OCI-LY7 (cell line): Measurements from ENCODE around the gene NR2F2. TPM values are rescaled to one million over a fixed set of nuclear protein-coding genes. Genes with fewer than 3 reads are reported as not detected.

Experiments used
- BruUV-seq: library from RNA; stranded (reverse); fragments of 400-500 nt; replicated peaks from 2 replicates; lab custom pipeline; 2021; lab: Mats Ljungman, UMichigan
- CTCF ChIA-PET: fragments of 300-600 bp; sonication (Branson Sonifier 250); formaldehyde crosslinking; loops from one replicate; lab custom pipeline; 2022; ENCODE audit warnings: antibody characterized with exemption; ENCODE audit not compliant: unreplicated experiment; lab: Charles Lee
- POLR2A ChIA-PET: fragments of 300-600 bp; sonication (Branson Sonifier 250); formaldehyde crosslinking; loops from one replicate; lab custom pipeline; 2022; ENCODE audit warnings: antibody characterized with exemption; lab: Charles Lee
- DNase-seq: peaks from one replicate; pipeline ENCODE4 v3.0.0-alpha.2; 2015; ENCODE audit warnings: low spot score
- H2AFZ ChIP-seq: fragments of 200-600 bp; sonication (generic), shearing (Covaris generic); 2 replicates; pipeline ENCODE4 v1.6.1; 2014; ENCODE audit warnings: mild to moderate bottlenecking, antibody characterized with exemption, low read length, moderate library complexity
- H3K27ac ChIP-seq: fragments of 200-600 bp; sonication (generic); 2 replicates; pipeline ENCODE4 v1.5.1; 2014; ENCODE audit warnings: mixed run types, low read depth, mild to moderate bottlenecking, moderate library complexity, low read length, inconsistent platforms; ENCODE audit not compliant: poor library complexity, severe bottlenecking
- H3K36me3 ChIP-seq: fragments of 200-600 bp; sonication (generic); 2 replicates; pipeline ENCODE4 v1.6.1; 2014; ENCODE audit warnings: mild to moderate bottlenecking, antibody characterized with exemption, low read length, moderate library complexity, mixed read lengths; ENCODE audit not compliant: insufficient read depth
- H3K4me1 ChIP-seq: fragments of 200-600 bp; sonication (generic); 2 replicates; pipeline ENCODE4 v1.5.1; 2014; ENCODE audit warnings: mild to moderate bottlenecking, low read length; ENCODE audit not compliant: insufficient read depth, poor library complexity, severe bottlenecking
- H3K4me2 ChIP-seq: fragments of 200-600 bp; sonication (generic); 2 replicates; pipeline ENCODE4 v1.6.1; 2014; ENCODE audit warnings: mild to moderate bottlenecking, low read length
- H3K4me3 ChIP-seq: fragments of 200-600 bp; sonication (generic); 2 replicates; pipeline ENCODE4 v1.5.1; 2014; ENCODE audit warnings: mild to moderate bottlenecking, low read depth, low read length; ENCODE audit not compliant: poor library complexity, severe bottlenecking
- H3K79me2 ChIP-seq: fragments of 200-600 bp; sonication (generic); 2 replicates; pipeline ENCODE4 v1.6.1; 2016; ENCODE audit warnings: low read depth, mild to moderate bottlenecking, low read length, moderate library complexity, mixed read lengths; ENCODE audit not compliant: insufficient read depth
- H3K9me2 ChIP-seq: fragments of 200-600 bp; sonication (generic); 2 replicates; pipeline ENCODE4 v1.6.1; 2016; ENCODE audit warnings: mild to moderate bottlenecking, low read length, mixed read lengths; ENCODE audit not compliant: insufficient read depth
- H3K9me3 ChIP-seq: fragments of 200-600 bp; sonication (generic); 2 replicates; pipeline ENCODE4 v1.6.1; 2014; ENCODE audit warnings: mild to moderate bottlenecking, mixed run types, low read length, mixed read lengths
- H4K20me1 ChIP-seq: fragments of 200-600 bp; sonication (generic); 2 replicates; pipeline ENCODE4 v1.6.1; 2014; ENCODE audit warnings: mild to moderate bottlenecking, antibody characterized with exemption, low read length, moderate library complexity, mixed read lengths; ENCODE audit not compliant: insufficient read depth
- CTCF ChIP-seq: fragments of 200-600 bp; sonication (generic); conservative IDR thresholded peaks from 2 replicates; pipeline ENCODE4 v1.5.1; 2014; ENCODE audit warnings: mild to moderate bottlenecking, antibody characterized with exemption, low read length, moderate library complexity, mixed read lengths
- EZH2phosphoT487 ChIP-seq: fragments of 200-600 bp; sonication (generic); IDR thresholded peaks from 2 replicates; pipeline ENCODE4 v1.6.1; 2018; ENCODE audit warnings: low read depth, borderline replicate concordance, mild to moderate bottlenecking, mixed run types, antibody characterized with exemption, low read length, moderate library complexity, mixed read lengths
- intact Hi-C: fragments of 100-400 bp; cut with micrococcal nuclease; formaldehyde crosslinking; loops from one replicate; pipeline ENCODE4 v1.10.0; 2022; ENCODE audit not compliant: unreplicated experiment
- total RNA-seq, 2 experiments: library from RNA; depleted of rRNA in 1 of 2; stranded (reverse); fragments of >200 nt in 1 of 2; shearing (Covaris generic) in 1 of 2; gene quantifications; 2 replicates each; pipeline ENCODE4 v1.2.3, GENCODE V29; 2014 to 2022

NR2F2 gene
- total RNA-seq, 2 experiments from 2014 or later: not detected

GRCh38 chr15:96312641-96313335 is 17.7 kb upstream of the NR2F2 start:
- Histone ChIP-seq H3K27ac (no peak overlapping the region), H3K4me2 (no peak overlapping the region), H2AFZ (no peak overlapping the region), H3K9me2 (no peaks in the 10 kb centered on the region), H3K9me3 (no peaks in the 10 kb centered on the region), H3K4me3 (no peak overlapping the region), H3K4me1 (no peaks in the 10 kb centered on the region), H3K79me2 (no peaks in the 10 kb centered on the region), H3K36me3 (no peaks in the 10 kb centered on the region), H4K20me1 (no peaks in the 10 kb centered on the region)
- TF ChIP-seq EZH2phosphoT487 (no peak), CTCF (no peak)
- intact Hi-C loops: no loop called here
- ChIA-PET CTCF (no interaction called here), POLR2A (no interaction called here)
- no TSS peak for BruUV-seq
- no peak for DNase-seq

DNA sequence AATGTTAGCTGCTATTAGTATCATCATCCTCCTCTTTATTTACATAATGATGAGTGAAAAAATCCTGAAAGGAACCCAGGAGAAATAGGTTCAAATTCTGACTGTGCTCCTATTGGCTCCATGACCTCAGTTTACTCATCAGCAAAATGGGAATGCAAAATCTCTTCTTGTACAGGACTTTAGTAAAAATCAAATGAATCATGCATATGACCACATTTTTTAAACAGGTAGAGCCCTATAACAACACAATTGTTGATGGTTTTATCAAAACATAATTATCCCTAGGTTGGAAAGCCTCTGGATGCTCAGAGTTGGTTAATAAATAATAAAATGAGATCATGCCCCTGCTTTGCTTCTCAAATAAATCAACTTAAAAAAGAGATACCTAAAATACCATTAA is 16.0 kb upstream of the NR2F2 start:
- no peaks in the 10 kb centered on the region for H4K20me1 ChIP-seq
- no peak for TF ChIP-seq CTCF
- no peak for TF ChIP-seq EZH2phosphoT487
- no peak overlapping the region for H3K4me3 ChIP-seq
- CTCF ChIA-PET: no interaction called here
- H3K27ac ChIP-seq: no peak overlapping the region
- H3K4me1 ChIP-seq: no peaks in the 10 kb centered on the region
- DNase-seq: no peak
- no peaks in the 10 kb centered on the region for H3K9me3 ChIP-seq
- H3K9me2 ChIP-seq: no peaks in the 10 kb centered on the region
- H3K36me3 ChIP-seq: no peaks in the 10 kb centered on the region
- intact Hi-C loops: no loop called here
- POLR2A ChIA-PET: no interaction called here
- H3K4me2 ChIP-seq: no peak overlapping the region
- no TSS peak for BruUV-seq
- no peaks in the 10 kb centered on the region for H3K79me2 ChIP-seq
- H2AFZ ChIP-seq: no peak overlapping the region

GRCh38 chr15:96314963-96315362 is 15.5 kb upstream of the NR2F2 start:
- Histone ChIP-seq H3K79me2 (no peaks in the 10 kb centered on the region), H3K4me2 (no peak overlapping the region), H3K36me3 (no peaks in the 10 kb centered on the region), H2AFZ (no peak overlapping the region), H4K20me1 (no peaks in the 10 kb centered on the region), H3K9me2 (no peaks in the 10 kb centered on the region), H3K9me3 (no peaks in the 10 kb centered on the region), H3K4me3 (no peak overlapping the region), H3K27ac (no peak overlapping the region), H3K4me1 (no peaks in the 10 kb centered on the region)
- CTCF ChIA-PET: no interaction called here
- POLR2A ChIA-PET: no interaction called here
- TF ChIP-seq CTCF: no peak
- no peak for TF ChIP-seq EZH2phosphoT487
- BruUV-seq: no TSS peak
- intact Hi-C loops: no loop called here
- DNase-seq: no peak
